DOHH2 (cell line): ENCODE data around the gene ROBO1.

Experiments used
- H3F3A ChIP-seq: fragments of 200-600 bp; sonication (generic), shearing (Covaris generic); 2 replicates; pipeline ENCODE4 v1.6.0; 2016; ENCODE audit warnings: antibody characterized with exemption, mild to moderate bottlenecking; ENCODE audit not compliant: control insufficient read depth, insufficient read depth
- H3K27ac ChIP-seq: fragments of 200-600 bp; sonication (generic); 2 replicates; pipeline ENCODE4 v1.5.1; 2014; ENCODE audit warnings: low read depth, mild to moderate bottlenecking, low read length, moderate library complexity
- H3K27me3 ChIP-seq: fragments of 200-600 bp; sonication (generic); 2 replicates; pipeline ENCODE4 v1.6.1; 2014; ENCODE audit warnings: mild to moderate bottlenecking, low read length, mixed read lengths; ENCODE audit not compliant: control insufficient read depth
- H3K36me3 ChIP-seq: fragments of 200-600 bp; sonication (generic); 2 replicates; pipeline ENCODE4 v1.6.1; 2014; ENCODE audit warnings: mild to moderate bottlenecking, low read length, moderate library complexity, mixed read lengths; ENCODE audit not compliant: control insufficient read depth
- H3K4me1 ChIP-seq: fragments of 200-600 bp; sonication (generic); 2 replicates; pipeline ENCODE4 v1.6.1; 2014; ENCODE audit warnings: mild to moderate bottlenecking, low read length, mixed read lengths; ENCODE audit not compliant: control insufficient read depth
- H3K4me2 ChIP-seq: fragments of 200-600 bp; sonication (generic); 2 replicates; pipeline ENCODE4 v1.6.0; 2014; ENCODE audit warnings: mild to moderate bottlenecking, low read length, moderate library complexity
- H3K4me3 ChIP-seq: fragments of 200-600 bp; sonication (generic); 2 replicates; pipeline ENCODE4 v1.5.1; 2014; ENCODE audit warnings: mild to moderate bottlenecking, low read length, mixed read lengths
- H3K79me2 ChIP-seq: fragments of 200-600 bp; sonication (generic); 2 replicates; pipeline ENCODE4 v1.6.1; 2014; ENCODE audit warnings: mild to moderate bottlenecking, low read length, mixed read lengths; ENCODE audit not compliant: control insufficient read depth
- H3K9me2 ChIP-seq: fragments of 200-600 bp; sonication (generic); replicated peaks from 2 replicates; pipeline ENCODE4 v1.6.1; 2014; ENCODE audit warnings: mild to moderate bottlenecking, low read length, mixed read lengths; ENCODE audit not compliant: control insufficient read depth
- H3K9me3 ChIP-seq: fragments of 200-600 bp; sonication (generic); 2 replicates; pipeline ENCODE4 v1.6.1; 2014; ENCODE audit warnings: antibody characterized with exemption, low read length, mixed read lengths; ENCODE audit not compliant: control insufficient read depth, insufficient read depth
- H4K20me1 ChIP-seq: fragments of 200-600 bp; sonication (generic); 2 replicates; pipeline ENCODE4 v1.6.0; 2014; ENCODE audit warnings: low read depth, mild to moderate bottlenecking, antibody characterized with exemption, low read length, moderate library complexity; ENCODE audit not compliant: control insufficient read depth, insufficient read depth
- EZH2phosphoT487 ChIP-seq: fragments of 200-600 bp; sonication (generic); IDR thresholded peaks from 2 replicates; pipeline ENCODE4 v1.6.1; 2017; ENCODE audit warnings: borderline replicate concordance, mild to moderate bottlenecking, antibody characterized with exemption, low read length, moderate library complexity, mixed read lengths
- TF ChIP-seq, protein P1 (sequence below): fragments of 200-600 bp; sonication (generic); IDR thresholded peaks from one replicate; pipeline ENCODE4 v1.5.1; 2014; ENCODE audit warnings: antibody characterized with exemption, mild to moderate bottlenecking, low read depth, low read length; ENCODE audit not compliant: poor library complexity, severe bottlenecking

Gene ROBO1

GRCh38 chr3:79418855-79419621, 348.8 kb downstream of the ROBO1 start:
- H3K36me3 ChIP-seq = no peaks in the 10 kb centered on the region
- H3K27ac ChIP-seq = no peak overlapping the region
- H3K27me3 ChIP-seq = no peaks in the 10 kb centered on the region
- TF ChIP-seq, protein P1, sequence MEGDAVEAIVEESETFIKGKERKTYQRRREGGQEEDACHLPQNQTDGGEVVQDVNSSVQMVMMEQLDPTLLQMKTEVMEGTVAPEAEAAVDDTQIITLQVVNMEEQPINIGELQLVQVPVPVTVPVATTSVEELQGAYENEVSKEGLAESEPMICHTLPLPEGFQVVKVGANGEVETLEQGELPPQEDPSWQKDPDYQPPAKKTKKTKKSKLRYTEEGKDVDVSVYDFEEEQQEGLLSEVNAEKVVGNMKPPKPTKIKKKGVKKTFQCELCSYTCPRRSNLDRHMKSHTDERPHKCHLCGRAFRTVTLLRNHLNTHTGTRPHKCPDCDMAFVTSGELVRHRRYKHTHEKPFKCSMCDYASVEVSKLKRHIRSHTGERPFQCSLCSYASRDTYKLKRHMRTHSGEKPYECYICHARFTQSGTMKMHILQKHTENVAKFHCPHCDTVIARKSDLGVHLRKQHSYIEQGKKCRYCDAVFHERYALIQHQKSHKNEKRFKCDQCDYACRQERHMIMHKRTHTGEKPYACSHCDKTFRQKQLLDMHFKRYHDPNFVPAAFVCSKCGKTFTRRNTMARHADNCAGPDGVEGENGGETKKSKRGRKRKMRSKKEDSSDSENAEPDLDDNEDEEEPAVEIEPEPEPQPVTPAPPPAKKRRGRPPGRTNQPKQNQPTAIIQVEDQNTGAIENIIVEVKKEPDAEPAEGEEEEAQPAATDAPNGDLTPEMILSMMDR = no peak
- TF ChIP-seq EZH2phosphoT487 = no peak
- H3K4me2 ChIP-seq = no peak overlapping the region
- no peaks in the 10 kb centered on the region for H3F3A ChIP-seq
- H4K20me1 ChIP-seq = no peaks in the 10 kb centered on the region
- no peaks in the 10 kb centered on the region for H3K79me2 ChIP-seq
- no peaks in the 10 kb centered on the region for H3K9me3 ChIP-seq
- H3K4me1 ChIP-seq = no peaks in the 10 kb centered on the region
- no peak overlapping the region for H3K4me3 ChIP-seq
- no peaks in the 10 kb centered on the region for H3K9me2 ChIP-seq

- TF ChIP-seq, protein P1 = no peak
- TF ChIP-seq EZH2phosphoT487 = no peak
- no peaks in the 10 kb centered on the region for H3K27me3 ChIP-seq
- H3K27ac ChIP-seq = no peak overlapping the region
- H3K36me3 ChIP-seq = no peaks in the 10 kb centered on the region
- no peaks in the 10 kb centered on the region for H3F3A ChIP-seq
- no peaks in the 10 kb centered on the region for H3K9me2 ChIP-seq
- no peak overlapping the region for H3K4me3 ChIP-seq
- H3K4me2 ChIP-seq = no peak overlapping the region
- H3K9me3 ChIP-seq = no peaks in the 10 kb centered on the region
- H4K20me1 ChIP-seq = no peaks in the 10 kb centered on the region
- H3K79me2 ChIP-seq = no peaks in the 10 kb centered on the region
- H3K4me1 ChIP-seq = no peaks in the 10 kb centered on the region
Measured at GRCh38 chr3:79415356-79415755, 352.4 kb downstream of the ROBO1 start.

DNA sequence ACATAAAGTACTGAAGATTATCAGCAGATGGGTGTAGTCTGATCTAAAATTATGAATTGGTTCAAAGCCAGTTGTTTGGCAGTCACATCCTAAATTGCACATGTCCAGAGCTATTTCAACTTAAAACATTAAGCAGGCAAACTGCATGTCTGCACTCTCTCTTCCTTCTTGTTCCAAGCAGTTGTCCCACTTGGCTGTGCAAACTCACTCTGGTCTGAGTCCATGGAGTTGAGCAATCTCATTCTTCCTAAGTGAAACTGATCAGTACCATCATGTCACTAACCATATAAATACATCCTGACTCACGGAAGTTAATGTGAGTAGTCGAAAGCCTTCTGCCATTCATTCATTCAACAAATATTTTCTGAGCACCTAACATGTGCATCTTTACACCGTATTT, 353.0 kb downstream of the ROBO1 start:
- TF ChIP-seq, protein P1 = no peak
- TF ChIP-seq EZH2phosphoT487 = no peak
- Histone ChIP-seq H3K9me3 (no peaks in the 10 kb centered on the region), H3F3A (no peaks in the 10 kb centered on the region), H3K27me3 (no peaks in the 10 kb centered on the region), H4K20me1 (no peaks in the 10 kb centered on the region), H3K4me2 (no peak overlapping the region), H3K27ac (no peak overlapping the region), H3K4me3 (no peak overlapping the region), H3K4me1 (no peaks in the 10 kb centered on the region), H3K9me2 (no peaks in the 10 kb centered on the region), H3K79me2 (no peaks in the 10 kb centered on the region), H3K36me3 (no peaks in the 10 kb centered on the region)
